Measurements from ENCODE around the gene COG7.

DNA sequence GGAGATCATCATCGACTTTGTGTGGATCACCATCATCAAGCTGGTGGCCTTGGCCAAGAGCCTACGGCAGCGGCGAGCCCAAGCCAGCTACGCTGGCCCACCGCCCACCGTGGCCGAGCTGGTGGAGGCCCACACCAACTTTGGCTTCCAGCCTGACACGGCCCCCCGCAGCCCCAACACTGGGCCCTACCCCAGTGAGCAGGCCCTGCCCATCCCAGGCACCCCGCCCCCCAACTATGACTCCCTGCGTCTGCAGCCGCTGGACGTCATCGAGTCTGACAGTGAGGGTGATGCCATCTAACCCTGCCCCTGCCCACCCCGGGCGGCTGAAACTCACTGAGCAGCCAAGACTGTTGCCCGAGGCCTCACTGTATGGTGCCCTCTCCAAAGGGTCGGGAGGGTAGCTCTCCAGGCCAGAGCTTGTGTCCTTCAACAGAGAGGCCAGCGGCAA is 72.5 kb downstream of the COG7 start:
- TF ChIP-seq RAD21 (IDR thresholded peaks at IDR 0.05; ENCODE audit: low read depth) (no peak), CBX3 (IDR thresholded peaks at IDR 0.05; ENCODE audit: low read depth) (no peak), EZH2phosphoT487 (IDR thresholded peaks at IDR 0.05; ENCODE audit: borderline replicate concordance) (no peak), EGR1 (IDR thresholded peaks at IDR 0.05; ENCODE audit: low read depth) (no peak), POLR2A (IDR thresholded peaks at IDR 0.05; ENCODE audit: borderline replicate concordance, extremely low read depth, insufficient read depth, insufficient read length) (no peak), POLR2AphosphoS5 (IDR thresholded peaks at IDR 0.05; ENCODE audit: low read depth, low read length) (no peak), YY1 (IDR thresholded peaks at IDR 0.05; ENCODE audit: extremely low read depth, insufficient replicate concordance, low read depth, low read length) (no peak)
- TF ChIP-seq, protein P1, sequence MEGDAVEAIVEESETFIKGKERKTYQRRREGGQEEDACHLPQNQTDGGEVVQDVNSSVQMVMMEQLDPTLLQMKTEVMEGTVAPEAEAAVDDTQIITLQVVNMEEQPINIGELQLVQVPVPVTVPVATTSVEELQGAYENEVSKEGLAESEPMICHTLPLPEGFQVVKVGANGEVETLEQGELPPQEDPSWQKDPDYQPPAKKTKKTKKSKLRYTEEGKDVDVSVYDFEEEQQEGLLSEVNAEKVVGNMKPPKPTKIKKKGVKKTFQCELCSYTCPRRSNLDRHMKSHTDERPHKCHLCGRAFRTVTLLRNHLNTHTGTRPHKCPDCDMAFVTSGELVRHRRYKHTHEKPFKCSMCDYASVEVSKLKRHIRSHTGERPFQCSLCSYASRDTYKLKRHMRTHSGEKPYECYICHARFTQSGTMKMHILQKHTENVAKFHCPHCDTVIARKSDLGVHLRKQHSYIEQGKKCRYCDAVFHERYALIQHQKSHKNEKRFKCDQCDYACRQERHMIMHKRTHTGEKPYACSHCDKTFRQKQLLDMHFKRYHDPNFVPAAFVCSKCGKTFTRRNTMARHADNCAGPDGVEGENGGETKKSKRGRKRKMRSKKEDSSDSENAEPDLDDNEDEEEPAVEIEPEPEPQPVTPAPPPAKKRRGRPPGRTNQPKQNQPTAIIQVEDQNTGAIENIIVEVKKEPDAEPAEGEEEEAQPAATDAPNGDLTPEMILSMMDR (IDR thresholded peaks at IDR 0.05 in 2 of 3, conservative IDR thresholded peaks at IDR 0.05 in 1 of 3; ENCODE audit: borderline replicate concordance in 1 of 3, insufficient read depth in 1 of 3, low read depth in 2 of 3, low read length in 2 of 3), result no peak
- TF ChIP-seq, protein P2, sequence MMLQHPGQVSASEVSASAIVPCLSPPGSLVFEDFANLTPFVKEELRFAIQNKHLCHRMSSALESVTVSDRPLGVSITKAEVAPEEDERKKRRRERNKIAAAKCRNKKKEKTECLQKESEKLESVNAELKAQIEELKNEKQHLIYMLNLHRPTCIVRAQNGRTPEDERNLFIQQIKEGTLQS (IDR thresholded peaks at IDR 0.05), result no peak

Data from HCT116 (cell line).